MV-4-11 (cell line): ENCODE measurements around the gene IFI6.
A peak's percentile ranks its signal among the peaks of the same experiment; 100 is the strongest.
"Not testable (repeated sequence)": the region's sequence is repeated elsewhere in the genome, so short reads cannot be mapped to it uniquely, and the experiment has no call there.

ENCODE experiments used
- DNase-seq: peaks from one replicate; lab custom pipeline; 2025; lab: John Stamatoyannopoulos, UW

The IFI6 gene

DNA sequence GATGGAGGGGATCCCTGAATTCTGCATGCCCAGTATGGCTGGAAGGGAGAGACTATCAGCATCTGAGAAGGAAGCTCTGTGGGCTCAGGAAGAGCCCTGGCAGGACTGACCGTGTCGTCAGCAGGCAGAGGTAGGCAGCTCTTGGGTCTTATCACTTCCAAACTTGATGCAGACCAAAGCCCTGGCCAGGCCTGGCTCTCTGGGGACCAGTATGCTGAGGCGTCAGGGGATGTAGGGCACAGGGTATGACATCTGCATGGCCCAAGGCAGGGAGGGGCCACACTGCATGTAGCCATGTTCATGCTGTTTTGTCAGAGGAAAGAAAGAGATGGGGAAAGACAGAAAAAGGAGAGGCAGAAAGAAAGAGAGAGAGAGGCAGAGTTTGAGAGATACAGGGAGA is 43.3 kb downstream of the IFI6 start:
- DNase-seq = no peak

DNA sequence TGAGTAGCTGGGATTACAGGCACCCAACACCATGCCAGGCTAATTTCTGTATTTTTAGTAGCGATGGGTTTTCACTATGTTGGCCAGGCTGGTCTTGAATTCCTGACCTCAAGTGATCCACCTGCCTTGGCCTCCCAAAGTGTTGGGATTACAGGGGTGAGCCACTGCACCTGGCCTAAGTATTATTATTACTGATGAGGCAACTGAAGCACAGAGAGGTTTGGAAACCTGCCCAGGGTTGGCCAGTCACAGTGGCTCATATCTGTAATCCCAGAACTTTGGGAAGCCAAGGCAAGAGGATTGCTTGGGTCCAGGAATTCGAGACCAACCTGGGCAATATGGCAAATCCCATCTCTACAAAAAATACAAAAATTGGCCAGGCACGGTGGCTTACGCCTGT is 44.3 kb downstream of the IFI6 start:
- DNase-seq = not testable (repeated sequence)

DNA sequence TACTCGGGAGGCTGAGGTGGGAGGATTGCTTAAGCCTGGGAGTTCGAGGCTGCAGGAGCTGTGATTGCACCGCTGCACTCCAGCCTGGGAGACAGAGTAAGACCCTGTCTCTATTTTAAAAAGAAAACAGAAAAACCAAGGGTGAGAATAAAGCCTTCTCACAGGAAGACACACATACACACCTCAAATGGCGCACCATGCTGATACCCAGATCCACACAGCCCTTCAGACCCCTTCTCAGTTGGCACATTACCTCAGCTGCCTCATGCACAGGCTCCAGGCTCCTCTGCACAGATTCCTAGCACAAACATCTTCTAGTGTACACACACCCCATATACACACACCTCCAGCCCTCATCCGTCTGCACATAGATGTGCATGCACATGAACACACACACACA is 44.9 kb downstream of the IFI6 start:
- no peak for DNase-seq

DNA sequence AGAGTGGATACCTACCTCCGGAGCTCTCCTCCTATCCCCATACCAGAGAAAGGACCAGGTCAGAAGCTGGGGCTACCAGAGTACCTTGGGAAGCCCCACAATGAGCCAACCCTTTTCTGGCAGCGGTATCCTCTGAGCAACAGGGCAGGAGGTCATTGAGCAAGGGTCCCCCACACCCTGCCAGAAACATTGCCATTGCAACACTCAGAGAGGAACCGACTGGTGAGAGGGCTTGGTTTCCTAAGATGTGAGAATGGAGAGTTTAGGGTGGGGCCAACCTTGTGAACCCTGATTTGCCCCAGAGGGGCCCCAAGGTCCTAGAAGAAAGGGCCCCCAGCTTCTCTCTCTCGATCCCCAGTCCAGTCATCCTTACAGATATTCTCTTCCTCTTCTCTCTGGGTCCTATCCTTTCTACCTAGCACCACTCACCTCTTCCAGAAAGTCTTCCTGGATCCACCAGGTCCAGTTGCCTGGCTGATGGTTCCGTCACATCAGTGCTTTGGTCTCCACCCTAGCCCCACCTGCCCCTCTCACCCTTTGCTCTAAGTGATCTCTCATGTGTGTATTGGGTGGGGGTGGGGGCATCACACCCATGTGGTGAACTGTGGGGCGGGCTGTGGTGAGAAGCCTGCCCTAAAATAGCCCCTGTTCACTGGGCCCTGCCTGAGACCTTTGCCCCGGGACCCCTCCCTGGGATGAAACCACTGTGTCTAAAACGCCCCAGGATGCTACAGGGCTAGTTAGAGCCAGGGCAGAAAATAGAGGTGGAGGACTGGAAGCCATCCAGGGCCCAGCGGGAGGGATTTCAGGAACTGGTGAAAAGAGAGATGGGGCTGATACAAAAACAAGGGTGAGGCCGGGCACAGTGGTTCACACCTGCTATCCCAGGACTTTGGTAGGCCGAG is 45.7 kb downstream of the IFI6 start:
- DNase-seq = peak; percentile 96

DNA sequence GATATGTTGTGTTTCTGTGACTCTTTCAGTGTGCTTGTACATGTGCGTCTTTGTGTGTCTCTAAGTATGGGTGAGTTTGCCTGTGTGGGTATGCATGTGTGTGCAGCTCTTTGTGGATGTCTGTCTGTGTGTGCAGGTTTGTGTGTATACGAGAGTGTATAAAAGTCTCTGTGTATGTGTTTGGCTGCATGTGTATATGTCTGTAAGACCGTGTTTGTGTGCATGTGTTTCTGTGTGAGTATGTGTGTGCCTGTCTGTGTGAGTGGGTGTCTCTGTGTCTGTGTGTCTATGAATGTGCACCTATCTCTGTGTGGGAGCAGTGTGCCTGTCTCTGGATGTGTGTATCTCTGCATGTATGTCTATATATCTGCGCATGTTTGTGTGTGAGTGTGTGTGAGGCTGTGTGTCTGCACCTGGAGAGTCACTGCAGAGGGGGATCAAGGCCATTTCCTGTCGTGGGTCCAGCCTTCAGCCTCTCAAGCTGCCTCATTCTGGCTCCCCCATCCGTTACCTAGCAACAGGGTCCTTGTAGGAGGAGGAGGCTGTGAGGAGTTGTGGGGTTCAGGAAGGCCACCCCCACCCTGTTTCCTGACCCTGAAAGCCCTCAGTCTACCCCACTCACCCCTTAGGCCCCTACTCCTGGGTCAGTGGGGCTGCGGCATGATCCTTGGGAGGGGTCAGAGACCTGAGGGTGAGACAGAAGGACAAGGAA is 47.4 kb downstream of the IFI6 start:
- no peak for DNase-seq

DNA sequence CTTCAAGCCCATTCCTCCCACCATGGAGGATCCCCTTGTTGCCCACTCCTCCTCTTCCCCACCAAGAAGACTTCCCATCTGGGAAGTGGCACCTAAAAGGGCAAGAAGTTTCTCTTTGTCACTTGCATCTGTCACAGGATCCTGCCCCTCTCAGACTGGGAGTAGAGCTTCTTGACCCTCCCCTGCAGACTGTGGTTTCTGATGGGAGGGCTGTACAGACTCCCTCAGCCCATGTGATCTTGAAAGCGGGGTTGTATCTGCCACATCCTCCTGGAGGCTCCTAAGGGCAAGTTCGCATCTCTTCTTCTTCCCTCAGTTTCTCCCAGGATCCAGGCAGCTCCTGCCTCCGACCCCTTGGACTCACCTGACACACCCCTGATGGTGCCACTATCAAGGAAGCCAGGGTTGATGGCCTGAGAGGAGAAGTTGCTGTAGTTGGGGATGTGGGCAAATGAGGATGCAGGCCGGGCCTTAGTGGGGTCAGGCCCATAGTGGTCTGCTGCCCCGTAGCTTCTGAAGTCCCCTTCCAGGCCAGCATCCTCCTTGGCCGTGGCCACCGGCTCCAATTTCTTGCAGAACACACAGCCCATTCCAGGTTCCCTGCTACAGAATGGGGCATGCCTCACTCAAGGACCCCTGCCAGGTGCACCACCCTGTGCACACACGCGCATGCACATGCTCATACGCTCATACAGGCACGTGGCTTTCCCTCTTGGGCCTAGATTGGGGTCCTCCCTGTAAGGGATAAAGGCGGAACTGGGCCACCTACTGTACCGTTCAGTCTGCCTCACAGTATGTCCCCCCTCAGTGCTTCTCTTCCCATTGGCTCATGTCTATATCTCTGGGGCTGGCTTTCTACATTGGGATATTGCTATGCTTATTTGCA is 48.4 kb downstream of the IFI6 start:
- DNase-seq = peak; percentile 51

DNA sequence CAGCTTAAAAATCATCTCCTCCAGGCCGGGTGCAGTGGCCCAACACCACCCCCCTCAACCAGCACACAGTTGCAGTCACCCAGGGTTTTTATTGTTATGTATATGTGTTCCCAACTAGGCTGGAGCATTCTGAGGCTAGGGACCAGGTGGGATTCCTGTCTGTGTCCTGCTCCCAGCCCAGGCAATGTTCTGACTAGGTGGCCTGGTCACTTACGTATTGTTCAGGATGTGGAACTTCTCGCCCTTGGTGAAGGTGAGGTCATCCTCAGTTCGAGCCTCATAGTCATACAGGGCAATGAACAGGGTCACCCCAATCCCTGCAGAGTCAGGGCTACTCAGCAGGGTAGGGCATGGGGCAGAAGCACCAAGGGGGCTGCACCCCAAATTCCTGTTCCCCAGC is 49.2 kb downstream of the IFI6 start:
- DNase-seq = no peak

DNA sequence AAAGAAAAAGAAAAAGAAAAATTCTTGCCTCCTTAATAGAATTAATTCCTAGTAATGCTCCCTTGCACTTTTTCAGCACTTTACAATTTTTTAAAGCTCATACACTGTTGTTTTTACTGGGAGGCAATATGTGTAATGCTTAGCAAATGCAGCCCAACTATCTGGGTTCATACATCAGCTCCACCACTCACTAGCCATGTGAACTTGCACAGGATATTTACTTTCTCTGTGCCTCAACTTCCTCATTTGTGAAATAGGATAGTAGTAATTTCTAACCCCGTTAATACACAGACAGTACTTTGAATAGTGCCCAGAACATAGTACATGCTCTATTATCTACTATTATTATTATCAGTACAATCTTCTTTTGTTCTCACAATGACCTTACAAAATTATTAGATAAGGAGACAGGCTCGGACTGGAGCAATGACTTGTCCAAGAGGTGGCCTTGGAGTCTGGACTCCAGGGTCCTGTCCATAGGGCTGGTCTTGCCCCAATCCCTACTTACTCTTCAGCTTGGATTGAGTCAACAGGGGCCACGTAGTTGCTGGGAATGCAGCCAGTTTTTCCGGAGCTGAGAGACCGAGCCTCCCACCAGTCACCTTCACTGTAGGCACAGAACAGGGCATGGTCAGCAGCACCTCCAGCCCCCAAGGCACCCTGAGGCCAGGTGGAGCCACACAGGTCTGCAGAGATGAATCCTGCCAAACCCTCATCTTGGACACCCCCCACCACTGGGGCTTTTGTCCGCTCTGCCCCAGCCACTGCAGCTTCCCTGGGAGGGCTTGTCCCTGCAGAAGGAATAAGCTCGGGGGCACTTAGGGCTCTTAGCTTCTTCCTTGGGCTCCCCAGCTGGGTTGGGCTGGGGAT is 50.7 kb downstream of the IFI6 start:
- no peak for DNase-seq

DNA sequence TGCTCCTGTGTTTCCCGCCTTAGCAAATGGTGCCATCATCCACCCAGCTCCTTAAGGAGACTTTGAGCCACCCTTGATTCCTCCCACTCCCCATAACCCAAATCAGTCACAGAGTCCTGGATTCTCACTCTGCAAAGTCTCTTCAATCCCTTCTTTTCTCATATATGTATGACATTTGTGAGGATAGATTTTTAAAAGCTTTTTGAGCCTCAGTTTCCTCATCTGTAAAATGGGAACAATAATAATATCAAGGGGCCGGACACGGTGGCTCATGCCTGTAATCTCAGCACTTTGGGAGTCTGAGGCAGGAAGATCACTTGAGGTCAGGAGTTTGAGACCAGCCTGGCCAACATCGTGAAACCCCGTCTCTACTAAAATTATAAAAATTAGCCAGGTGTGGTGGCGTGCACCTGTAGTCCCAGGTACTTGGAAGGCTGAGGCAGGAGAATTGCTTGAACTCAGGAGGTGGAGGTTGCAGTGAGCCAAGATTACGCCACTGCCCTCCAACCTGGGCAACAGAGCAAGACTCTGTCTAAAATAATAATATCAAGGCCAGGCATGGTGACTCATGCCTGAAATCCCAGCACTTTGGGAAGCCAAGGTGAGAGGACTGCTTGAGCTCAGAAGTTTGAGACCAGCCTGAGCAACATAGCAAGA is 52.1 kb downstream of the IFI6 start:
- DNase-seq = not testable (repeated sequence)

DNA sequence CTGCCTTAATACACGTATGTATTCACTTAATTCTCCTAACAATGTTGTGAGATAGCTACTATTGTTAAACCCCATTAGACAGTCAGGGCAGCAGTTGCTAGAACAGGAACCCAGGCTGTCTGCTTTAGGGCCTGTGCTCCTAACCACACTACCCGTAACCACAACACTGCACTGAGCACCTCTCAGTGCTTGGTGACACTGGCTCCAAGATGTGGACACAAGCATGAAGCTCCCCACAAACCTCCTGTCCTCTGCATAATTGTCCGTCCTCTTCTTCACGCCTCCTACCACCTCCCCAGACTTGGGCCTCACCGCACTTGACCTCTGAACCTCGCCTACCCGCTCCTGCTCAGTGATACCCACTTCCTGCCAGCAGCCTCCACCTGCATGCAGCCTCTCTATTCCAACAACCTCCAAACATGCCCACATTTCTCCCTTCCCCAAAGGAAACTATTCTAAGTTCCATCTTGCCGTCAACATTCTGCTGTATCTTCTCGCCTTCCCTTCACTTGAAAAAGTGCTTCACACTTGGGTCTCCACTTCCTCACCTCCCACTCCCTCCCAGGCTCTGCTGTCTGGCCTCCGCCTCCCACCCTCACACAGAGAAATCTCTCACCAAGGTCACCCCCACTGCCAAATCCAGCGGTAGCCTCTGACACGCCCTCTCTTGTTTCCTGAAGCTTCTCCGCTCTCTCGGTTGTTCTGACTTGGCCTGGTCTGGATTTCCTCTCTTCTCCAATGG is 53.5 kb downstream of the IFI6 start:
- DNase-seq = peak; percentile 89

DNA sequence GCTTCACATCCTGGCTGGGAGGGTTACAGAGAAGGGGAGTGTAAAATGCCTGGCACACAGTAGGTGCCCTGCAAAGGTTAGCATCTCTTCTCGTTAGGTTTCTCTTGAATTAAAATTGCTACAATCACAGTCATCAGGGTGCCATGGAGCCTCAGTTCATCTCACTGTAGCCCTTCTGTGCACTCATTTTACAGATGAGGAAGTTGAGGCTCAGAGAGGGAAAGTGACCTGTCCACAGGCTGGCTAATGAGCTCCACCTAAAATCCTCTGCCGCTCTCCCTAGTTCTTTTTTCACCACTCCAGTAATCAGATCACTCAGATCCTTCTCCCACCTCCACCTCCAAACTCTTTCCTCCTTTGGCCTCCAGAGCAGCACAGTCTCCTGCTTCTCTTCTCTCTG is 54.6 kb downstream of the IFI6 start:
- no peak for DNase-seq

DNA sequence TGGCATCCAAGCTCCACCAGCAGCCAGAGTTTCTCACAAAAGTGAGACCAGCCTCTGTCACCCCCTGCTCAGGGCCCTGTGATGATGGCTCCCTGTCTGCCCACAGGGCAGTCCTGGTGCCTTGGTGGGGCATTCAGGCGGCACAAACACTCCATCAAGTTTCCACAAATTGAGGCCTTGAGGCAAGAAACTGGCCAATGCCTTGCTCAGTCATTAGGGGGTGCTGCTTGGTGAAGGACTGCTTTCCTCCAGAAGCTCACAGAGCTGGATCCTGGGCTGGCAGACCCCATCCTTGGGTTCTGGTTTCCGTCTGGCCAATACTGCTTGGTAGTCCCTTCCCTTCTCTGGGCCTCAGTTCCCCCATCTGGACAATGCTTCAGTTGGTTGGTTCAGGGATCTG is 55.6 kb downstream of the IFI6 start:
- no peak for DNase-seq
